Esophagus squamous epithelium (tissue), 4 donors: ENCODE data around the gene TULP1.

Source experiments
- CTCF ChIP-seq, 6 experiments: fragments of 450-650 bp in 4 of 6; fragments of 200-600 bp in 2 of 6; sonication (generic) in 2 of 6; IDR thresholded peaks; one replicate each; pipeline ENCODE4 v1.5.1; 2016 to 2019; ENCODE audit warnings: antibody characterized with exemption in 6 of 6, mild to moderate bottlenecking in 4 of 6, moderate library complexity in 4 of 6
- POLR2A ChIP-seq, 4 donors: fragments of 450-650 bp; IDR thresholded peaks; one replicate each; pipeline ENCODE4 v1.6.1; 2017; ENCODE audit warnings: antibody characterized with exemption in 4 of 4, mild to moderate bottlenecking in 4 of 4, moderate library complexity in 3 of 4

- TF ChIP-seq CTCF (IDR thresholded peaks at IDR 0.05) (no peak), POLR2A (IDR thresholded peaks at IDR 0.05) (no peak)
These were observed 42.1 kb upstream of the TULP1 start for GRCh38 chr6:35554811-35555210.
